Stimulated activated CD4-positive, alpha-beta T cell treated with anti-CD3 and anti-CD28 coated beads, Interleukin-12 subunit alpha, Interleukin-12 subunit beta, amount 100 ng/mL, for 48 hours (primary cell): ENCODE results near the gene GRB2.
"Not testable (repeated sequence)": the region's sequence is repeated elsewhere in the genome, so short reads cannot be mapped to it uniquely, and the experiment has no call there.

Source experiments
- DNase-seq, 3 donors: peaks; one replicate each; pipeline ENCODE4 v3.0.0-alpha.2; 2020; ENCODE audit warnings: low read depth in 2 of 3, low spot score in 1 of 3

Gene GRB2

GRCh38 chr17:75288770-75289114 is 116.7 kb downstream of the GRB2 start:
- peak in 2 of 3 donors; percentile 28 to 50 for DNase-seq

- DNase-seq, result no peak
Measured at GRCh38 chr17:75288359-75288758, 117.1 kb downstream of the GRB2 start.

GRCh38 chr17:75287221-75287620 is 118.3 kb downstream of the GRB2 start:
- DNase-seq, result no peak

- no peak for DNase-seq
Measured at GRCh38 chr17:75285123-75285522, 120.4 kb downstream of the GRB2 start.

- not testable (repeated sequence) for DNase-seq
Measured at GRCh38 chr17:75280189-75280588, 125.3 kb downstream of the GRB2 start.

GRCh38 chr17:75277664-75278071 is 127.8 kb downstream of the GRB2 start:
- no peak for DNase-seq

- no peak for DNase-seq
Measured at GRCh38 chr17:75273977-75274708, 131.3 kb downstream of the GRB2 start.

GRCh38 chr17:75272848-75273184 is 132.7 kb downstream of the GRB2 start:
- no peak for DNase-seq

GRCh38 chr17:75271955-75272847 is 133.3 kb downstream of the GRB2 start:
- DNase-seq, result no peak

GRCh38 chr17:75271233-75271954 is 134.1 kb downstream of the GRB2 start:
- peak; percentile 73 to 85 (median 82) for DNase-seq

GRCh38 chr17:75270966-75271232 is 134.6 kb downstream of the GRB2 start, which contains the start of gene MIF4GD:
Gene MIF4GD, minus strand, starts transcription at chr17:75271231. Its CDS starts 1,036 bp downstream, at chr17:75270195.
- no peak for DNase-seq

GRCh38 chr17:75270218-75270965 is 135.1 kb downstream of the GRB2 start:
- peak; percentile 37 to 59 (median 45) for DNase-seq

GRCh38 chr17:75269844-75270217 is 135.6 kb downstream of the GRB2 start:
- DNase-seq, result no peak
